Skin epidermis (tissue), 12 donors: ENCODE results near the gene P2RY14.
"Not testable (repeated sequence)": the region's sequence is repeated elsewhere in the genome, so short reads cannot be mapped to it uniquely, and the experiment has no call there.

Experiments
- H3K27ac ChIP-seq, 21 experiments: fragments of 200-600 bp; sonication (generic) in 11 of 21; one replicate each; pipeline ENCODE4 v1.5.0; 2020; ENCODE audit warnings: mild to moderate bottlenecking in 3 of 21, inconsistent platforms in 2 of 21, moderate library complexity in 2 of 21
- H3K4me3 ChIP-seq, 7 experiments: fragments of 200-600 bp; sonication (generic) in 2 of 7; one replicate each; pipeline ENCODE4 v1.5.0; 2020; ENCODE audit warnings: inconsistent platforms in 2 of 7, mild to moderate bottlenecking in 2 of 7, moderate library complexity in 1 of 7

P2RY14 gene

GRCh38 chr3:151200586-151200985 lies 77.8 kb downstream of the P2RY14 start:
- H3K4me3 ChIP-seq = peak overlapping the region in 1 of 7 experiments; percentile 2
- peak overlapping the region in 4 of 21 experiments; percentile 6 to 89 (median 77) for H3K27ac ChIP-seq

- H3K4me3 ChIP-seq = no peak overlapping the region
- H3K27ac ChIP-seq = peak overlapping the region in 5 of 21 experiments; percentile 6 to 89 (median 23)
These were observed 78.5 kb downstream of the P2RY14 start for GRCh38 chr3:151199554-151200438.

GRCh38 chr3:151198849-151199248 lies 79.5 kb downstream of the P2RY14 start:
- Histone ChIP-seq H3K4me3 (no peak overlapping the region), H3K27ac (peak overlapping the region in 2 of 21 experiments; percentile 79 to 89)

GRCh38 chr3:151197981-151198767 lies 80.2 kb downstream of the P2RY14 start:
- Histone ChIP-seq H3K4me3 (no peak overlapping the region), H3K27ac (no peak overlapping the region)

GRCh38 chr3:151197228-151197627 lies 81.1 kb downstream of the P2RY14 start:
- no peak overlapping the region for H3K4me3 ChIP-seq
- no peak overlapping the region for H3K27ac ChIP-seq

GRCh38 chr3:151196434-151196833 lies 81.9 kb downstream of the P2RY14 start:
- H3K4me3 ChIP-seq = no peak overlapping the region
- no peak overlapping the region for H3K27ac ChIP-seq

- no peak overlapping the region for H3K4me3 ChIP-seq
- H3K27ac ChIP-seq = no peak overlapping the region
These were observed 82.5 kb downstream of the P2RY14 start for GRCh38 chr3:151195826-151196225.

GRCh38 chr3:151192545-151192944 lies 85.8 kb downstream of the P2RY14 start:
- Histone ChIP-seq H3K27ac (no peak overlapping the region), H3K4me3 (no peak overlapping the region)

GRCh38 chr3:151191095-151191494 lies 87.2 kb downstream of the P2RY14 start:
- Histone ChIP-seq H3K27ac (no peak overlapping the region), H3K4me3 (no peak overlapping the region)

- Histone ChIP-seq H3K4me3 (no peak overlapping the region), H3K27ac (peak overlapping the region in 3 of 21 experiments; percentile 23 to 76 (median 57))
These were observed 95.1 kb downstream of the P2RY14 start for GRCh38 chr3:151183265-151183671.

- no peak overlapping the region for H3K4me3 ChIP-seq
- H3K27ac ChIP-seq = peak overlapping the region in 2 of 21 experiments; percentile 23 to 76
These were observed 95.8 kb downstream of the P2RY14 start for GRCh38 chr3:151182349-151183079.

GRCh38 chr3:151178208-151178845 lies 100.0 kb downstream of the P2RY14 start:
- Histone ChIP-seq H3K27ac (no peak overlapping the region), H3K4me3 (no peak overlapping the region)

- no peak overlapping the region for H3K27ac ChIP-seq
- no peak overlapping the region for H3K4me3 ChIP-seq
These were observed 102.4 kb downstream of the P2RY14 start for GRCh38 chr3:151175952-151176351.

GRCh38 chr3:151174351-151174750 lies 104.0 kb downstream of the P2RY14 start:
- Histone ChIP-seq H3K4me3 (no peak overlapping the region), H3K27ac (peak overlapping the region in 1 of 21 experiments; percentile 25)

- Histone ChIP-seq H3K4me3 (no peak overlapping the region), H3K27ac (peak overlapping the region in 10 of 21 experiments; percentile 3 to 77 (median 40))
These were observed 107.1 kb downstream of the P2RY14 start for GRCh38 chr3:151171145-151171757.

- not testable (repeated sequence) for H3K4me3 ChIP-seq
- H3K27ac ChIP-seq = peak overlapping the region in 14 of 21 experiments; percentile 3 to 77 (median 38)
These were observed 108.2 kb downstream of the P2RY14 start for GRCh38 chr3:151169948-151170679.

- peak overlapping the region in 11 of 21 experiments; percentile 6 to 77 (median 37) for H3K27ac ChIP-seq
- H3K4me3 ChIP-seq = no peak overlapping the region
These were observed 108.9 kb downstream of the P2RY14 start for GRCh38 chr3:151169262-151169947.
